K562 (cell line): Measurements from ENCODE around the gene B3GAT3. TPM values are rescaled to one million over a fixed set of nuclear protein-coding genes. Genes with fewer than 3 reads are reported as not detected.

Source experiments
- ATAC-seq: fragments of 200-7000 bp; cut with Tn5 transposase; 3 replicates; pipeline ENCODE4 v1.9.1; 2020; ENCODE audit warnings: moderate library complexity
- BruUV-seq: library from RNA; stranded (reverse); fragments of 400-500 nt; replicated peaks from 2 replicates; lab custom pipeline; 2021; lab: Mats Ljungman, UMichigan
- CTCF ChIA-PET: fragments of 300-600 bp; formaldehyde crosslinking; extraction: SDS; loops from one replicate; lab custom pipeline; 2021; ENCODE audit warnings: low intra/inter-chr PET ratio; lab: Yijun Ruan, JAX
- POLR2A ChIA-PET: fragments of 300-600, 350-650 bp; sonication (Branson Sonifier 250); formaldehyde crosslinking; extraction: SDS; loops from one replicate; lab custom pipeline; 2021; ENCODE audit warnings: antibody characterized with exemption, inconsistent platforms; lab: Yijun Ruan, JAX
- DNase-seq, 4 experiments: peaks; one replicate each; pipeline versions ENCODE4 v3.0.0 to v3.0.0-alpha.2; 2011 to 2018; ENCODE audit warnings: low spot score in 3 of 4, mixed read lengths in 3 of 4; ENCODE audit errors: extremely low read depth in 1 of 4
- FAIRE-seq: peaks from 2 replicates; lab custom pipeline; 2011; peaks lifted over from hg19 to GRCh38; lab: Jason Lieb, UNC
- H2AFZ ChIP-seq: 2 replicates; pipeline ENCODE4 v1.6.0; 2011; ENCODE audit warnings: low read depth, low read length, control low read depth, inconsistent platforms
- H3K27ac ChIP-seq: fragments of 200-600 bp; 3 replicates; pipeline ENCODE4 v1.8.0; 2011; ENCODE audit warnings: low read depth, mild to moderate bottlenecking, control low read depth, inconsistent platforms, low read length, moderate library complexity, mixed read lengths; ENCODE audit errors: extremely low read depth
- H3K27me3 ChIP-seq, 2 experiments: fragments of 300-600 bp in 1 of 2; 2 replicates in 1 of 2; 3 replicates in 1 of 2; pipeline versions ENCODE4 v1.6.0 to v1.8.0; 2011; ENCODE audit warnings: inconsistent platforms in 2 of 2, low read length in 2 of 2, mild to moderate bottlenecking in 1 of 2, mixed read lengths in 1 of 2, moderate library complexity in 1 of 2; ENCODE audit not compliant: control insufficient read depth in 2 of 2, insufficient read depth in 2 of 2
- H3K36me3 ChIP-seq: fragments of 300-600 bp; 3 replicates; pipeline ENCODE4 v1.8.0; 2011; ENCODE audit warnings: mild to moderate bottlenecking, low read length, inconsistent platforms; ENCODE audit not compliant: control insufficient read depth, insufficient read depth
- H3K4me1 ChIP-seq, 2 experiments: fragments of 200-600 bp in 1 of 2; replicated peaks in 1 of 2; 2 replicates in 1 of 2; 3 replicates in 1 of 2; pipeline versions ENCODE4 v1.5.1 to v1.8.0; 2011; ENCODE audit warnings: inconsistent platforms in 2 of 2, low read length in 2 of 2, mild to moderate bottlenecking in 1 of 2, mixed read lengths in 1 of 2, moderate library complexity in 1 of 2; ENCODE audit not compliant: control insufficient read depth in 2 of 2, insufficient read depth in 2 of 2
- H3K4me2 ChIP-seq: 2 replicates; pipeline ENCODE4 v1.6.1; 2011; ENCODE audit warnings: low read length, control low read depth, inconsistent platforms, mixed read lengths; ENCODE audit not compliant: insufficient read depth
- H3K4me3 ChIP-seq: fragments of 200-600 bp; sonication (generic), shearing (Covaris generic); 2 replicates; pipeline ENCODE4 v1.5.1; 2016; ENCODE audit warnings: control low read depth, inconsistent platforms
- H3K79me2 ChIP-seq: fragments of 200-600 bp; 3 replicates; pipeline ENCODE4 v1.8.0; 2011; ENCODE audit warnings: low read length, inconsistent platforms; ENCODE audit not compliant: control insufficient read depth, insufficient read depth
- H3K9ac ChIP-seq, 2 experiments: 2 replicates each; pipeline versions ENCODE4 v1.6.0 to v1.6.1; 2011; ENCODE audit warnings: low read depth in 2 of 2, low read length in 2 of 2, control low read depth in 1 of 2, inconsistent platforms in 1 of 2, mild to moderate bottlenecking in 1 of 2, mixed read lengths in 1 of 2; ENCODE audit not compliant: insufficient read depth in 1 of 2
- H3K9me1 ChIP-seq: one replicate; pipeline ENCODE4 v1.6.0; 2011; ENCODE audit warnings: inconsistent platforms, mild to moderate bottlenecking, low read length, moderate library complexity; ENCODE audit not compliant: control insufficient read depth, insufficient read depth
- H3K9me3 ChIP-seq: replicated peaks from 2 replicates; pipeline ENCODE4 v1.5.1; 2011; ENCODE audit warnings: low read depth, low read length, inconsistent platforms; ENCODE audit not compliant: control insufficient read depth, insufficient read depth
- H4K20me1 ChIP-seq: replicated peaks from 2 replicates; pipeline ENCODE4 v1.6.1; 2011; ENCODE audit warnings: low read length, inconsistent platforms, mixed read lengths; ENCODE audit not compliant: control insufficient read depth, insufficient read depth
- HDGF ChIP-seq: fragments of 450-650 bp; IDR thresholded peaks from 2 replicates; pipeline ENCODE4 v1.6.1; 2016
- JUND ChIP-seq, 2 experiments: IDR thresholded peaks; 2 replicates in 1 of 2; 3 replicates in 1 of 2; pipeline ENCODE4 v1.6.1; 2011; ENCODE audit warnings: borderline replicate concordance in 2 of 2, low read depth in 2 of 2, low read length in 2 of 2, improper control_type of control experiment in 1 of 2, missing biosample characterization in 1 of 2, missing genetic modification characterization in 1 of 2, missing genetic modification reagents in 1 of 2
- KLF10 ChIP-seq: fragments of 250-450 bp; sonication (Bioruptor Pico); IDR thresholded peaks from 2 replicates; pipeline ENCODE4 v1.6.1; 2021; ENCODE audit warnings: matching md5 sums
- MCM2 ChIP-seq: fragments of 450-650 bp; IDR thresholded peaks from 2 replicates; pipeline ENCODE4 v1.6.1; 2017; ENCODE audit warnings: low read depth, mild to moderate bottlenecking
- MCM3 ChIP-seq: fragments of 450-650 bp; IDR thresholded peaks from 2 replicates; pipeline ENCODE4 v1.6.1; 2016
- MCM5 ChIP-seq: fragments of 450-650 bp; IDR thresholded peaks from 2 replicates; pipeline ENCODE4 v1.6.1; 2016; ENCODE audit warnings: low read depth
- NFYB ChIP-seq: IDR thresholded peaks from 2 replicates; pipeline ENCODE4 v1.6.1; 2011; ENCODE audit warnings: mild to moderate bottlenecking, moderate library complexity; ENCODE audit not compliant: insufficient read length; ENCODE audit errors: extremely low read depth
- PML ChIP-seq: IDR thresholded peaks from 2 replicates; pipeline ENCODE4 v1.6.1; 2012; ENCODE audit warnings: low read length, inconsistent platforms
- POLR2AphosphoS2 ChIP-seq: IDR thresholded peaks from 2 replicates; pipeline ENCODE4 v1.6.1; 2012; ENCODE audit warnings: low read length, improper control_type of control experiment
- PRMT5 ChIP-seq: sonication (generic); formaldehyde crosslinking; IDR thresholded peaks from 2 replicates; pipeline ENCODE4 v1.5.0; 2020; ENCODE audit warnings: missing genetic modification reagents
- SAFB ChIP-seq: fragments of 200-400 bp; formaldehyde crosslinking; IDR thresholded peaks from 2 replicates; pipeline ENCODE4 v1.6.1; 2017; ENCODE audit warnings: low read depth, low read length, borderline replicate concordance
- SMARCB1 ChIP-seq: IDR thresholded peaks from 2 replicates; pipeline ENCODE4 v1.6.1; 2011; ENCODE audit warnings: improper control_type of control experiment, low read depth; ENCODE audit not compliant: insufficient read length
- TARDBP ChIP-seq: fragments of 450-650 bp; IDR thresholded peaks from 2 replicates; pipeline ENCODE4 v1.6.1; 2016
- ZNF282 ChIP-seq: sonication (generic); formaldehyde crosslinking; IDR thresholded peaks from 2 replicates; pipeline ENCODE4 v1.8.1; 2023; ENCODE audit warnings: missing genetic modification reagents
- WGBS: fragments of 100-300 bp; shearing (Covaris generic); methylation state at CpG from one replicate; pipeline ENCODE4 v1.1.6; 2016; ENCODE audit warnings: low coverage, mixed read lengths; ENCODE audit not compliant: insufficient coverage; ENCODE audit errors: missing lambda C conversion rate; 5-methylcytosine and 5-hydroxymethylcytosine counted together
- in situ Hi-C: fragments of 300-500 bp; cut with MboI; formaldehyde crosslinking; loops from 4 replicates; pipeline ENCODE4 v1.15.0; 2018; ENCODE audit warnings: inconsistent platforms, mixed read lengths
- intact Hi-C: fragments of 100-400 bp; cut with micrococcal nuclease; formaldehyde crosslinking; loops from 2 replicates; pipeline ENCODE4 v1.14.2; 2022
- polyA plus RNA-seq, 8 experiments: library from polyadenylated mRNA; depleted of rRNA in 4 of 8; stranded (reverse) in 5 of 8; unstranded in 3 of 8; fragments of >200 nt; fragmentation: Nextera tagmentation in 2 of 8; fragmentation: Illumina TruSeq in 1 of 8; extraction: Ambion mirVana in 2 of 8; extraction: Trizol in 1 of 8; gene quantifications; 2 replicates each; pipeline versions ENCODE4 v1.2.1 to v1.2.3, GENCODE V29; 2011 to 2014; ENCODE audit warnings: inconsistent platforms in 1 of 8, missing spikeins in 1 of 8
- total RNA-seq, 7 experiments: library from RNA; depleted of rRNA in 6 of 7; stranded (reverse); fragments of >200 nt in 6 of 7; fragmentation: Illumina TruSeq in 2 of 7; extraction: Trizol in 2 of 7; gene quantifications; 2 replicates each; pipeline versions ENCODE4 v1.2.1 to v1.2.3, GENCODE V29; 2011 to 2021; ENCODE audit warnings: low replicate concordance in 1 of 7
- TF ChIP-seq, protein P1 (sequence below): IDR thresholded peaks from 2 replicates; pipeline ENCODE4 v1.6.1; 2012; ENCODE audit warnings: low read depth, low read length, improper control_type of control experiment, borderline replicate concordance

The B3GAT3 gene
- total and polyA plus RNA-seq, 9 of the 15 experiments (the other 6 are each of a cell fraction or from before 2014, with no cell fraction given) = 0.30 to 64.0 (median 21.4) TPM

DNA sequence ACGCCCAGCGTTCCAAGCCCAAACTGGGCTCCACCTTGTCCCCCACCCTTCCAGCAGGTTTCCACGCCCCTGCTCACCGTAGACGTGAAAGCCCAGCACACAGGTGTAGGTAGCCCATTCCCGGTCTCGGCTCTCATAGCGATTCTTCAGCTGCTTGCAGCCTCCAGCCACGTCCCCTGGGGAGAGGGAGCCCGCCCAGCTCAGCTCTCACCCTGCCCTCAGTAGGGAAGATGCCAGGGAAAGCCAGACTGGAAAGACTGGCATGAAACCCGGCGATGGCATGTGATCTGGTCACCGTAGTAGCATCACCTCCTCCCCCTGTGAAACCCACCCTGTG, 18.7 kb downstream of the B3GAT3 start:
- no TSS peak for BruUV-seq
- intact Hi-C loops = loop anchor here (5.0 kb wide), 1 partner anchor 69 kb away; the partner anchor contains the start of genes LBHD1 and UQCC3
- H3K36me3 ChIP-seq = peaks cover 70% of the 10 kb centered on the region
- no peak for ATAC-seq
- no peak overlapping the region for H3K27ac ChIP-seq
- no peaks in the 10 kb centered on the region for H4K20me1 ChIP-seq
- TF ChIP-seq PML (no peak), KLF10 (no peak), SAFB (no peak), POLR2AphosphoS2 (no peak), MCM2 (no peak), MCM5 (no peak), MCM3 (no peak), PRMT5 (CRISPR knock-in tag) (no peak), SMARCB1 (no peak), HDGF (no peak), NFYB (no peak), JUND (IDR thresholded peaks at IDR 0.05; ENCODE audit: borderline replicate concordance, low read depth, low read length) (no peak), JUND (tag; IDR thresholded peaks at IDR 0.05; ENCODE audit: borderline replicate concordance, low read depth, low read length) (no peak), TARDBP (no peak), ZNF282 (CRISPR knock-in tag) (no peak)
- TF ChIP-seq, protein P1, sequence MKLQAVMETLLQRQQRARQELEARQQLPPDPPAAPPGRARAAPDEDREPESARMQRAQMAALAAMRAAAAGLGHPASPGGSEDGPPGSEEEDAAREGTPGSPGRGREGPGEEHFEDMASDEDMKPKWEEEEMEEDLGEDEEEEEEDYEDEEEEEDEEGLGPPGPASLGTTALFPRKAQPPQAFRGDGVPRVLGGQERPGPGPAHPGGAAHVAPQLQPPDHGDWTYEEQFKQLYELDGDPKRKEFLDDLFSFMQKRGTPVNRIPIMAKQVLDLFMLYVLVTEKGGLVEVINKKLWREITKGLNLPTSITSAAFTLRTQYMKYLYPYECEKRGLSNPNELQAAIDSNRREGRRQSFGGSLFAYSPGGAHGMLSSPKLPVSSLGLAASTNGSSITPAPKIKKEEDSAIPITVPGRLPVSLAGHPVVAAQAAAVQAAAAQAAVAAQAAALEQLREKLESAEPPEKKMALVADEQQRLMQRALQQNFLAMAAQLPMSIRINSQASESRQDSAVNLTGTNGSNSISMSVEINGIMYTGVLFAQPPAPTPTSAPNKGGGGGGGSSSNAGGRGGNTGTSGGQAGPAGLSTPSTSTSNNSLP = no peak
- TF ChIP-seq, all 486 proteins: peak for 0
- FAIRE-seq (no peak), DNase-seq (no peak)
- H3K27me3 ChIP-seq = no peaks in the 10 kb centered on the region
- in situ Hi-C loops = no loop called here
- ChIA-PET CTCF (no interaction called here), POLR2A (interaction anchor here (1.0 to 2.4 kb wide), 3 partner anchors 9 to 62 kb away, joined by 3 to 10 read pairs (median 5); partner anchors contain the start of genes C11orf98, CSKMT and TUT1)
- H3K4me3 ChIP-seq = no peak overlapping the region
- no peaks in the 10 kb centered on the region for H3K9me3 ChIP-seq
- peaks cover 40% of the 10 kb centered on the region for H3K79me2 ChIP-seq
- 90% methylated on average over 8 of the region's 13 CpGs for WGBS
- no peak overlapping the region for H2AFZ ChIP-seq
- H3K9me1 ChIP-seq = no peaks in the 10 kb centered on the region
- H3K4me1 ChIP-seq = peaks cover 14 to 43% of the 10 kb centered on the region in 2 experiments; a peak in 4 of 5 replicates
- no peak overlapping the region for H3K4me2 ChIP-seq
- H3K9ac ChIP-seq = peak overlapping the region in 1 of 2 experiments; percentile 97; a peak in 2 of 4 replicates
